Measurements from ENCODE around the gene HNRNPUL2.
"Not testable (repeated sequence)": the region's sequence is repeated elsewhere in the genome, so short reads cannot be mapped to it uniquely, and the experiment has no call there.

Gene HNRNPUL2

DNA sequence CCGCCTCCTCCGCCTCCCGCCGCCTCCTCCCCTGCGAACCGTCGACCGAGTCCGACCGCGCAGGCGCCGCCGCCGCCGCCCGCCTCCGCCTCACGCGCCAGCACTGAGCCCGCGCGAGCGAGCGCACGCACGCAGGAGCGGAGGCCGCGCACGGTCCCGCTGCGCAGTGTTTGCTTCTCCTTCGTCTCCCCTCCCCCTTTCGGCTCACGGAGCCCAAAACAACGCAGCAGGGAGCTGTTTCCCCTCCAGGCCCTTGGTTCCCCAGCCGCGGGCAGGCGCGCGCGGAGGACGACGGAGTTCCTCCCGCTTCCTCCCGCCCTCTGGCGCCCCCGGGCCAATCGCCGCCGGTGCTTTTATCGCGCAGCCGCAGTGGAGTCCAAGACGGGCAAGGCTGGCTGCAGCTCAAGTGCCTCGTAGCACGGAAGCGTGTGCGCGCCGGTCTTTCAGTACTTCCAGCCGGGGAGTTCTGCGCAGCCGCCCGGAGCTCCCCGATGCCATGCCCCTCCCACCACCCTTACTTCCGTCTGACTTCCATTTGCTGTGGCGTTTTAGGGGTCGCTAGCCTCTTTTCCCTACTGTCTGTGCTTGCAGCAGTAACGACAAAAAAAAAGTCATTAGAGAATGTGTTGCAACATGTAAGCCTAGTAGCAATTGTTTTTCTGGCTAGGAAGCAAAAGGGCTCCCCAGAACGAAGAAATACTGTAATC, at the start of gene HNRNPUL2:
Gene HNRNPUL2 (minus strand): TSS at position 293 of the 707 bp plus-strand sequence. CDS start 301 bp downstream, outside the sequence.
- peaks cover 7% of the 10 kb centered on the region; the same call in 1 of the 2 replicates for H3K4me1 ChIP-seq (ENCODE audit: insufficient read depth, low read length)
- peak within 1 kb of the TSS; percentile 91 for H3K27ac ChIP-seq (ENCODE audit: low read length)
- no peaks in the 10 kb centered on the region for H3K27me3 ChIP-seq (ENCODE audit: insufficient read depth, low read length)
- peaks cover 32% of the 10 kb centered on the region for H3K36me3 ChIP-seq (ENCODE audit: insufficient read depth, low read depth, low read length)
- H3K9me3 ChIP-seq (ENCODE audit: insufficient read depth, low read depth, low read length), result no peaks in the 10 kb centered on the region
- peak within 1 kb of the TSS; percentile 92 for H3K4me3 ChIP-seq (ENCODE audit: low read length)
- H3K9ac ChIP-seq (ENCODE audit: low read depth, low read length), result peak within 1 kb of the TSS; percentile 94

DNA sequence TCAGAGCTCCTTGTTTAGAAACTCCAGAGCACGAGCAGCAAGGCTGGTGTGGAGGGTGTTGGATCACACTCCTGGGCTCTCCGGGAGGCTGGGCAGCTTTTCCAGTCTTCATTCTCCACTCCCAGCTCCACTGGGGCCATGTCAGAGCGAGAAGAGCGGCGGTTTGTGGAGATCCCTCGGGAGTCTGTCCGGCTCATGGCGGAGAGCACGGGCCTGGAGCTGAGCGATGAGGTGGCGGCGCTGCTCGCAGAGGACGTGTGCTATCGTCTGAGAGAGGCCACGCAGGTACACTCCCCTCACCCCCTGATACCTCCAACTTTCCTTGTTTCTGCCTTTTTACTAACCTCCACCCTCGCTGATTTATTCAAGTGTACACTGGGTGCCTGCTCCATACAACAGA, 48.4 kb upstream of the HNRNPUL2 start:
- no peaks in the 10 kb centered on the region for H3K27me3 ChIP-seq (ENCODE audit: insufficient read depth, low read length)
- H3K27ac ChIP-seq (ENCODE audit: low read length), result no peak overlapping the region
- no peaks in the 10 kb centered on the region for H3K9me3 ChIP-seq (ENCODE audit: insufficient read depth, low read depth, low read length)
- peaks cover 43% of the 10 kb centered on the region for H3K36me3 ChIP-seq (ENCODE audit: insufficient read depth, low read depth, low read length)
- peaks cover under 1% of the 10 kb centered on the region; the same call in 1 of the 2 replicates for H3K4me1 ChIP-seq (ENCODE audit: insufficient read depth, low read length)
- H3K9ac ChIP-seq (ENCODE audit: low read depth, low read length), result no peak overlapping the region
- no peak overlapping the region for H3K4me3 ChIP-seq (ENCODE audit: low read length)

DNA sequence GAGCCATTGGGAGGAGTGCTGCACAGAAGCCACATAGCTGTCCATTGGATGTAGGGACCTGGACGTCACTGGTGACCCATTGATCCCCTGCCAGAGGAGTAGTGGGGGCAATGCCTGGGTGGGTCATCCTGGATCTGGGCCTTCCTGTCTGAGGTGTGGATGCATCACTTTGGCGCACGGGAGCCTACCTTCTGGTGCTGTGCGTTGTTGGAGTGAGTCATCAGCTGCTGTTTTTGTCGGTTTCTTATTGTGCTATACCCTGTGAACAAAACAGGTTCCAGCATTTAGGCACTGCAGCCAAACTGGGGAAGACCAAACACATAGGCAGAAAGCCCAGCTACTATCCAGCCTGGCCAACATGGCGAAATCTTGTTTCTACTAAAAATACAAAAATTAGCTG, 47.1 kb upstream of the HNRNPUL2 start:
- no peaks in the 10 kb centered on the region for H3K9me3 ChIP-seq (ENCODE audit: insufficient read depth, low read depth, low read length)

DNA sequence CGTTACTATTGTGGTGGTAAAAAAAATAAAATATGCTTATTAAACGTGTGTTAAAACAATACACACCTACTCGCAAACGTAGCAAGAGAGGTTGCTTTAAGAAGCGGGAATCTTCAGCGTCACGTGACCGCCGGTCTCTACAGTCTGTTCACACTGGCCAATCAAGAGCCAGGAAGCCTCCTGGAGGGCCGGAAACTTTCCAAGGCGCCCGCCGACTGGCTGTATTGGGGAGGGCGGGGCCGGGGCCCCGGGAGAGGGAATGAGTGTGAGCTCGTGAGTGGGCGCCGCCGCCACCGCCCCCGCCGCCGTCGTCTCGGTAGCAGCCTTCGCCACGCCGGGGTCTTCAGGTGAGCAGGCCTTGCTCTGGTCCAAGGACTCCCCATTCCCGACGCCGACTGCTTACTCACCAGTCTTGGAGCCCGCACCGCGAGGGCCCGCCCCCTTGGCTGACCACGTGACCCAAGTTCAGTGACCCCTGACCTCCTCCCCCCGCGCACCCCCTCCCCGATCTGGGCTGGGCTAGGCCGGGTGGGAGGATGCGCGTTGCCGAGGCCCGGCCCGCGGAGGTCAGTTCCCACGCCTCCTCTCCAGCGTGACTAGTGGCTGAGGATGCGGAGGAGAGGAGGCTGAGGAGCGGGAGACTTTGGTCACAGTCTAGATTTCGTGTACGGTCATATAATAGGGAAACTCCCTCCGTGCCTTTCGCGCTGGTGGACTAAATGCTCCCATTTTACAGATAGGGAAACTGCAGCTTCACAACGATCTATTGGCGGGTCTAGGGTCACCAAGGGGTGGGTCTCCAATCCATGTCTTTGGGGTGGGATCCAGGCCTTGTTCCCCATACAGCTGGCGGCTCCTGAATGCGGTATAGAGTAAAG, 44.1 kb upstream of the HNRNPUL2 start, which contains the start of gene TAF6L:
Gene TAF6L (plus strand): TSS at position 253 of the 878 bp plus-strand sequence. CDS start 4,388 bp downstream, outside the sequence.
- Histone ChIP-seq H3K27me3 (ENCODE audit: insufficient read depth, low read length) (no peaks in the 10 kb centered on the region), H3K36me3 (ENCODE audit: insufficient read depth, low read depth, low read length) (peaks cover 42% of the 10 kb centered on the region), H3K4me1 (ENCODE audit: insufficient read depth, low read length) (peaks cover 7% of the 10 kb centered on the region; the same call in 1 of the 2 replicates), H3K9me3 (ENCODE audit: insufficient read depth, low read depth, low read length) (no peaks in the 10 kb centered on the region), H3K27ac (ENCODE audit: low read length) (peak within 1 kb of the TSS; percentile 66), H3K4me3 (ENCODE audit: low read length) (peak within 1 kb of the TSS; percentile 91), H3K9ac (ENCODE audit: low read depth, low read length) (peak within 1 kb of the TSS; percentile 80; the same call in 1 of the 2 replicates)

More for the DNA sequence above, 47.1 kb upstream of the HNRNPUL2 start:
- no peak overlapping the region for H3K27ac ChIP-seq (ENCODE audit: low read length)
- H3K4me3 ChIP-seq (ENCODE audit: low read length), result no peak overlapping the region
- peaks cover 7% of the 10 kb centered on the region; the same call in 1 of the 2 replicates for H3K4me1 ChIP-seq (ENCODE audit: insufficient read depth, low read length)
- no peak overlapping the region for H3K9ac ChIP-seq (ENCODE audit: low read depth, low read length)
- H3K36me3 ChIP-seq (ENCODE audit: insufficient read depth, low read depth, low read length), result peaks cover 43% of the 10 kb centered on the region
- H3K27me3 ChIP-seq (ENCODE audit: insufficient read depth, low read length), result no peaks in the 10 kb centered on the region

DNA sequence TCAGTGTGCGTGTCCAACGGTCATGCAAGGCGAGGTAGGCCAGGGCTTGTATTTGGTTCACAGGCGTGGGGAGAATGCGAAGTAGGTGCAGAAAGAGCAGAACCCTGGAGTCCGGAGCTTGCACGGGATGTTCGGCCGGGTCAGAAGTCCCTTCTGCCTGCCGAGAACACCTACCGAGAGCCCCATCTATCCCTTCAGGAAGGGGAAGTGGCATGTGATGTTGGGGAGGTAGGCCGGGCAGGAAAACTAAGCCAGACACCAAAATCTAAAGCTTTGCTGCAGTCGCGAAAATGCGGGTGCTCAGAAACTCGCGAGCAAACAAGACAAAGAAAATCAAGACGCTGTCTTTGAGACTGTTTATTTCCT, 43.5 kb upstream of the HNRNPUL2 start:
- Histone ChIP-seq H3K9me3 (ENCODE audit: insufficient read depth, low read depth, low read length) (no peaks in the 10 kb centered on the region), H3K27me3 (ENCODE audit: insufficient read depth, low read length) (no peaks in the 10 kb centered on the region), H3K27ac (ENCODE audit: low read length) (peak overlapping the region; percentile 66), H3K36me3 (ENCODE audit: insufficient read depth, low read depth, low read length) (peaks cover 42% of the 10 kb centered on the region), H3K4me1 (ENCODE audit: insufficient read depth, low read length) (peaks cover 7% of the 10 kb centered on the region; the same call in 1 of the 2 replicates), H3K4me3 (ENCODE audit: low read length) (peak overlapping the region; percentile 91), H3K9ac (ENCODE audit: low read depth, low read length) (peak overlapping the region; percentile 80; the same call in 1 of the 2 replicates)

DNA sequence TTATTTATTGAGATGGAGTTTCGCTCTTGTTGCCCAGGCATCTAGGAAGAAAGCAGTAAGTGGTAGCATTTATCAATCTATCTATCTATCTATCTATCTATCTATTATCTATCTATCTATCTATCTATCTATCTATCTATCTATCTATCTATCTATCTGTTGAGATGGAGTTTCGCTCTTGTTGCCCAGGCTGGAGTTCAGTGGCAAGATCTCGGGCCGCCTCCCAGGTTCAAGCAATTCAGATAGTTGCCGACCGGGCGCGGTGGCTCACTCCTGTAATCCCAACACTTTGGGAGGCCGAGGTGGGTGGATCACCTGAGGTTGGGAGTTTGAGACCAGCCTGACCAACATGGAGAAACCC, 33.6 kb upstream of the HNRNPUL2 start:
- not testable (repeated sequence) for H3K27ac ChIP-seq (ENCODE audit: low read length); H3K9ac ChIP-seq (ENCODE audit: low read depth, low read length); H3K27me3 ChIP-seq (ENCODE audit: insufficient read depth, low read length); H3K9me3 ChIP-seq (ENCODE audit: insufficient read depth, low read depth, low read length)
- peaks cover 27% of the 10 kb centered on the region for H3K36me3 ChIP-seq (ENCODE audit: insufficient read depth, low read depth, low read length)
- H3K4me1 ChIP-seq (ENCODE audit: insufficient read depth, low read length), result peaks cover 15% of the 10 kb centered on the region
- H3K4me3 ChIP-seq (ENCODE audit: low read length), result peak overlapping the region; percentile 42; the same call in 1 of the 2 replicates

DNA sequence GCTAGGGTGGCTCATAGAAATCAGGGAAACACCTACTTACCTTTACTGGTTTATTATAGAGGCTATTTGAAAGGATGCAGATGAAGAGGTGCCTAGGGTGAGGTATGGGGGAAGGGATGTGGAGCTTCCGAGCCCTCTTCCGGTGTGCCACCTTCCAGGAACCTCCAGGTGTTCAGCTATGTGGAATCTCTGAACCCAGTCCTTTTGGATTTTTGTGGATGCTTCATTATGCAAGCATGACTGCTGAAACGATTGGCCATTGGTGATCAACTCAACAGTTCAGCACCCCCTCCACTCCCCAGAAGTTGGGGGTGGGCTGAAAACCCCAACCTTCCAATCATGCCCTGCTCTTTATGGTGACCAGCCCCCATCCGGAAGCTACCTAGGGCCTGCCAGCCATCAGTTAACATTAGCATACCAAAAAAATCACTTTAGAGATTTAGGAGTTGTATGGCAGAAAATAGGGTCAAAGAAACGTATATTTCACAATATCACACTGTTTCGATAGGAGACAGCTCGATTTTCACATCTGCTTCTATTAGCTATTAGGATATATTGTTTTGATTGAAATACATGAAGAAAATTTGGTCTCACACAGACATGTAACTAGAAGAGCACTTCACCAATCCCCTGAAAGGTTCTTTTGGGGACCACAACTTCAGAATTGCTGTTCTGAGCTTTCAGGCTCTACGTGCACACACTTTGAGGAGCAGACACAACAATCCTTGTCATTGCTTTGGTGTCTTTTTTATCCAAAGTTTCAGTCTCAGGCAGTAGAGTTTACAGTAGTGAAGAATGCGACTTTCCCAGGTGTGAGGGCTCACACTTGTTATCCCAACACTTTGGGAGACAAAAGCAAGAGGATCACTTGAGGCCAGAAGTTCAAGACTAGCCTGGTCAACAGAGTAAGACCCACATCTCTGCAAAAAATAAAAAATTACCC, 30.9 kb upstream of the HNRNPUL2 start:
- peak overlapping the region; percentile 75 for H3K27ac ChIP-seq (ENCODE audit: low read length)
- peaks cover 9% of the 10 kb centered on the region for H3K36me3 ChIP-seq (ENCODE audit: insufficient read depth, low read depth, low read length)
- H3K9ac ChIP-seq (ENCODE audit: low read depth, low read length), result peak overlapping the region; percentile 87; the same call in 1 of the 2 replicates
- peak overlapping the region; percentile 80 for H3K4me3 ChIP-seq (ENCODE audit: low read length)
- H3K27me3 ChIP-seq (ENCODE audit: insufficient read depth, low read length), result no peaks in the 10 kb centered on the region
- H3K4me1 ChIP-seq (ENCODE audit: insufficient read depth, low read length), result peaks cover 19% of the 10 kb centered on the region
- H3K9me3 ChIP-seq (ENCODE audit: insufficient read depth, low read depth, low read length), result no peaks in the 10 kb centered on the region

DNA sequence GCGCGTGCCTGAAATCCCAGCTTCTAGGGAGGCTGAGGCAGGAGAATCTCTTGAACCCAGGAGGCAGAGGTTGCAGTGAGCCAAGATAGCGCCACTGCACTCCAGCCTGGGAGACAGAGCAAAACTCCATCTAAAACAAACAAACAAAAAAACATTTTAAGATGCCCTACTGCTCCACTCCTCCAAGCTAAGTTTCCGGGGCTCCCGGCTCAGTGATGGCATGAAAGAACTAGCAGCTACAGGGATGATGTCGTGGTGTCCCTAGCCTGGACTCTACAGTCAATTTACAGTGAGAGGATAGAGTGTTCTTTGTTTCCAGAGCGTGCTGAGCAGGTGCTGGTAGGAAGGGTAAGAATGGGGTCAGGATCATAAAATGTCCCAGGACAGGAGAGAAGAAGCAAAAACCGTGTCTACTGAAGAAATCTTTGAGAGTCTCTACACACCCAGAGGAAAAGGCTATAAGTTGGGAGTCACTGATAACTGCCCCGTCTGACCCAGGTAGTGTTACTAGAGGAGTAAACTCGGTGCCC, 27.9 kb upstream of the HNRNPUL2 start:
- Histone ChIP-seq H3K9me3 (ENCODE audit: insufficient read depth, low read depth, low read length) (no peaks in the 10 kb centered on the region), H3K4me1 (ENCODE audit: insufficient read depth, low read length) (peaks cover 10% of the 10 kb centered on the region; the same call in 1 of the 2 replicates), H3K4me3 (ENCODE audit: low read length) (peak overlapping the region; percentile 13; the same call in 1 of the 2 replicates), H3K36me3 (ENCODE audit: insufficient read depth, low read depth, low read length) (peaks cover 30% of the 10 kb centered on the region), H3K27ac (ENCODE audit: low read length) (no peak overlapping the region), H3K27me3 (ENCODE audit: insufficient read depth, low read length) (no peaks in the 10 kb centered on the region), H3K9ac (ENCODE audit: low read depth, low read length) (peak overlapping the region; percentile 8; the same call in 1 of the 2 replicates)

DNA sequence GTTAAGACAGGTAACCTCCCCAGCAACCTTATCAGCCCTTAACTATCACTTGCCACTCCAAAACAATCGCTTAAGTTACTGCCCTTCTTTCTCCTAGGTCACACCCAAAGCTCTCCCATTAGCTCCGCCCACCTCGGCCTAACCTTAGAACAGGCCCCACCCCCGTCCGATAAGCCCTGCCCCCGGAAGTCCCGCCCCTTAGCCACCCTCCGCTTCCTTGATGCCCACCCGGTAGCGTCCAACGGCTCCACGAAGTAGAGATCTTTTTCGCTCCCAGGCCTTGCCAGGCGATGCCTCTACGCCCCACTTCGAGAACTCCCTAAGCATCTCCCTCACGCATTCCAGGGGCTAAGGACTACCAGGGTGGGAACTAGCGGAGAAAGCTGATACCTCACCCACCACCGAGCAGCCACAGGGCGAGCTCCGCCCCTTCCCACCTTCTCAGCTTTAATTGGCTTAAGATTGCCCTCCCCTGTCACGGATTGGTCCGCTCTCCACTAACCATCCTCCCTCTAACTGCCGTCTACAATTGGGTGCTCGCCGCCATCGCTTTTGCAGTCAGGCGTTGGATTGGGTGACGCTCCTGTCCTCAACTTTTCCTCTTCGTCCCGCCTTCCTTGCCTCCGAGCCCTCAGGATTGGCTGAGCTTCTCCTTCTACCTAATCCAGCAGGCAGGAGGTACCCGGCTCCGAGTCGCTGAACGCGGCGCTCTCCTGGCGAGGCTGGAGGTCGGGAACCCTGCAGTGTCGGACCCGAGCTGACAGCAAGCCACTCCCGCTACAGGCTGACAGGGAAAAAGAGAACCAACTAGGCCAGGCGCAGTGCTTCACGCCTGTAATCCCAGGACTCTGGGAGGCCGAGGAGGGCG, 26.7 kb upstream of the HNRNPUL2 start, which contains the start of gene ZBTB3:
Gene ZBTB3 (minus strand): TSS at position 425 of the 868 bp plus-strand sequence. CDS start 496 bp downstream, outside the sequence.
- Histone ChIP-seq H3K27me3 (ENCODE audit: insufficient read depth, low read length) (no peaks in the 10 kb centered on the region), H3K4me1 (ENCODE audit: insufficient read depth, low read length) (peaks cover 10% of the 10 kb centered on the region; the same call in 1 of the 2 replicates), H3K36me3 (ENCODE audit: insufficient read depth, low read depth, low read length) (peaks cover 40% of the 10 kb centered on the region), H3K9me3 (ENCODE audit: insufficient read depth, low read depth, low read length) (no peaks in the 10 kb centered on the region), H3K9ac (ENCODE audit: low read depth, low read length) (peak within 1 kb of the TSS; percentile 77), H3K27ac (ENCODE audit: low read length) (peak within 1 kb of the TSS; percentile 69), H3K4me3 (ENCODE audit: low read length) (peak within 1 kb of the TSS; percentile 79)
